Eye (tissue), 1 donor: ENCODE data around the gene MYO1G.
"Not testable (repeated sequence)": the region's sequence is repeated elsewhere in the genome, so short reads cannot be mapped to it uniquely, and the experiment has no call there.

Experiments used
- DNase-seq: peaks from one replicate; pipeline ENCODE4 v3.0.0-alpha.2; 2015

Gene MYO1G

GRCh38 chr7:44965441-44965903 lies 13.3 kb downstream of the MYO1G start:
- DNase-seq = no peak

- DNase-seq = no peak
Measured at GRCh38 chr7:44964831-44965440, 13.9 kb downstream of the MYO1G start.

GRCh38 chr7:44964384-44964830 lies 14.4 kb downstream of the MYO1G start:
- DNase-seq = peak; percentile 34

GRCh38 chr7:44963364-44964290 lies 15.2 kb downstream of the MYO1G start:
- DNase-seq = no peak

GRCh38 chr7:44962483-44963251 lies 16.1 kb downstream of the MYO1G start:
- DNase-seq = peak; percentile 80

GRCh38 chr7:44961844-44962482 lies 16.9 kb downstream of the MYO1G start:
- no peak for DNase-seq

- DNase-seq = no peak
Measured at GRCh38 chr7:44960011-44960580, 18.7 kb downstream of the MYO1G start.

GRCh38 chr7:44959433-44959951 lies 19.3 kb downstream of the MYO1G start:
- no peak for DNase-seq

- DNase-seq = no peak
Measured at GRCh38 chr7:44958645-44959344, 20.0 kb downstream of the MYO1G start.

GRCh38 chr7:44956157-44956766 lies 22.6 kb downstream of the MYO1G start:
- no peak for DNase-seq

- no peak for DNase-seq
Measured at GRCh38 chr7:44955733-44956132, 23.1 kb downstream of the MYO1G start.

GRCh38 chr7:44953156-44953555 lies 25.7 kb downstream of the MYO1G start:
- no peak for DNase-seq

GRCh38 chr7:44949303-44949702 lies 29.5 kb downstream of the MYO1G start:
- no peak for DNase-seq

GRCh38 chr7:44945479-44945878 lies 33.3 kb downstream of the MYO1G start:
- no peak for DNase-seq

- DNase-seq = no peak
Measured at GRCh38 chr7:44944821-44945220, 34.0 kb downstream of the MYO1G start.

- no peak for DNase-seq
Measured at GRCh38 chr7:44943631-44944030, 35.2 kb downstream of the MYO1G start.

GRCh38 chr7:44937426-44937825 lies 41.4 kb downstream of the MYO1G start:
- no peak for DNase-seq

GRCh38 chr7:44936322-44936721 lies 42.5 kb downstream of the MYO1G start:
- DNase-seq = no peak

GRCh38 chr7:44935583-44935982 lies 43.2 kb downstream of the MYO1G start:
- no peak for DNase-seq

GRCh38 chr7:44935016-44935415 lies 43.8 kb downstream of the MYO1G start:
- no peak for DNase-seq

GRCh38 chr7:44934510-44934909 lies 44.3 kb downstream of the MYO1G start:
- DNase-seq = not testable (repeated sequence)
